C4-2B (cell line): Measurements from ENCODE around the gene ATP9A.

Source experiments
- CTCF ChIP-seq: fragments of 450-650 bp; conservative IDR thresholded peaks from 2 replicates; pipeline ENCODE4 v1.5.1; 2017; ENCODE audit warnings: mild to moderate bottlenecking
- ZFX ChIP-seq: fragments of 450-650 bp; IDR thresholded peaks from 2 replicates; pipeline ENCODE4 v1.6.1; 2017

- TF ChIP-seq CTCF (no peak), ZFX (no peak)
Measured at GRCh38 chr20:51815383-51816076, 47.3 kb upstream of the ATP9A start.
